GM12874 (cell line): ENCODE data around the gene NGLY1.

Experiments
- CTCF ChIP-seq: IDR thresholded peaks from 2 replicates; pipeline ENCODE4 v1.5.1; 2011; ENCODE audit warnings: low read depth, mild to moderate bottlenecking, control low read depth, low read length, moderate library complexity; ENCODE audit not compliant: insufficient read depth

NGLY1 gene

GRCh38 chr3:25820816-25821486 lies 37.7 kb upstream of the NGLY1 start:
- no peak for TF ChIP-seq CTCF

- no peak for TF ChIP-seq CTCF
Measured at GRCh38 chr3:25820366-25820765, 37.1 kb upstream of the NGLY1 start.

- no peak for TF ChIP-seq CTCF
Measured at GRCh38 chr3:25818335-25818734, 35.1 kb upstream of the NGLY1 start.

- TF ChIP-seq CTCF: no peak
Measured at GRCh38 chr3:25817638-25818037, 34.4 kb upstream of the NGLY1 start.

GRCh38 chr3:25817107-25817506 lies 33.9 kb upstream of the NGLY1 start:
- no peak for TF ChIP-seq CTCF

GRCh38 chr3:25812644-25813043 lies 29.4 kb upstream of the NGLY1 start:
- no peak for TF ChIP-seq CTCF

- no peak for TF ChIP-seq CTCF
Measured at GRCh38 chr3:25804676-25805075, 21.4 kb upstream of the NGLY1 start.

- no peak for TF ChIP-seq CTCF
Measured at GRCh38 chr3:25803833-25804232, 20.6 kb upstream of the NGLY1 start.
